Left ventricle myocardium inferior (tissue), 1 donor: ENCODE measurements around the gene KLRF1. TPM values are rescaled to one million over a fixed set of nuclear protein-coding genes. Genes with fewer than 3 reads are reported as not detected.

ENCODE experiments used
- DNase-seq: peaks from one replicate; pipeline ENCODE4 v3.0.0-alpha.2; 2020
- H3K27ac ChIP-seq: fragments of 200-600 bp; replicated peaks from 2 replicates; pipeline ENCODE4 v1.8.0; 2021
- H3K27me3 ChIP-seq: fragments of 200-600 bp; 2 replicates; pipeline ENCODE4 v1.8.0; 2021; ENCODE audit warnings: low read depth
- H3K36me3 ChIP-seq: fragments of 200-600 bp; 2 replicates; pipeline ENCODE4 v1.8.0; 2021
- H3K4me1 ChIP-seq: fragments of 200-600 bp; 2 replicates; pipeline ENCODE4 v1.8.0; 2021
- H3K4me3 ChIP-seq: fragments of 200-600 bp; 2 replicates; pipeline ENCODE4 v1.8.0; 2021; ENCODE audit warnings: mild to moderate bottlenecking, moderate library complexity
- H3K9me3 ChIP-seq: fragments of 200-600 bp; replicated peaks from 2 replicates; pipeline ENCODE4 v1.8.0; 2021
- intact Hi-C: fragments of 100-400 bp; cut with micrococcal nuclease; formaldehyde crosslinking; loops from one replicate; pipeline ENCODE4 v1.11.0; 2022
- total RNA-seq: library from RNA; stranded (reverse); fragmentation: NEBNext Ultra II Directional; extraction: Animal tissue kit (Norgen Biotek cat#: 25700); gene quantifications from one replicate; pipeline ENCODE4 v1.2.1, GENCODE V29; 2021
- TF ChIP-seq, protein P1 (sequence below): fragments of 200-600 bp; IDR thresholded peaks from 2 replicates; pipeline ENCODE4 v1.8.0; 2021; ENCODE audit warnings: antibody characterized with exemption, mild to moderate bottlenecking, borderline replicate concordance
- donor health status: DM: no; HTN: yes; CAD: no; lungs with severe emphysema.

The KLRF1 gene
- total RNA-seq, 1 donor from 2014 or later = not detected

DNA sequence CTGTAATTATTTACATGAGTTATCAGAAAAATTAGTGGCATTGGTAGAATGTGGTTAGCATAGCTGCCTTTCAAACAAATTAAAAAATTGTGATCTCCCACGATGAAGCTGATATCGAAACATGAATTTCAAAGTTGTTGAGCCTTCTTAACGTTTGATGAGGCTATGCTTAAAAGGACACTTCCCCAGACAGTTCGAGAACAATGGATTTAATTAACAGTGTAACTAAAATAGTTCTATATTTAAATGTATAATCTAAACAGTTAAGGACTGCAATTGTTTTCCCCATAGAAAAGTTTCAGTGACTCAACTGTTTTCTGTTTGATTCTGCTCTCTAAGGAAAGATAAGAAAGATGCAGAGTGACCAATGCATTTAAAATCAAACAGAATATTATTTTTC is 40.2 kb downstream of the KLRF1 start:
- DNase-seq = no peak
- no peaks in the 10 kb centered on the region for H3K27me3 ChIP-seq
- peaks cover 22% of the 10 kb centered on the region for H3K9me3 ChIP-seq
- H3K27ac ChIP-seq = peak overlapping the region; percentile 89
- H3K4me1 ChIP-seq = peaks cover 5% of the 10 kb centered on the region
- TF ChIP-seq, protein P1, sequence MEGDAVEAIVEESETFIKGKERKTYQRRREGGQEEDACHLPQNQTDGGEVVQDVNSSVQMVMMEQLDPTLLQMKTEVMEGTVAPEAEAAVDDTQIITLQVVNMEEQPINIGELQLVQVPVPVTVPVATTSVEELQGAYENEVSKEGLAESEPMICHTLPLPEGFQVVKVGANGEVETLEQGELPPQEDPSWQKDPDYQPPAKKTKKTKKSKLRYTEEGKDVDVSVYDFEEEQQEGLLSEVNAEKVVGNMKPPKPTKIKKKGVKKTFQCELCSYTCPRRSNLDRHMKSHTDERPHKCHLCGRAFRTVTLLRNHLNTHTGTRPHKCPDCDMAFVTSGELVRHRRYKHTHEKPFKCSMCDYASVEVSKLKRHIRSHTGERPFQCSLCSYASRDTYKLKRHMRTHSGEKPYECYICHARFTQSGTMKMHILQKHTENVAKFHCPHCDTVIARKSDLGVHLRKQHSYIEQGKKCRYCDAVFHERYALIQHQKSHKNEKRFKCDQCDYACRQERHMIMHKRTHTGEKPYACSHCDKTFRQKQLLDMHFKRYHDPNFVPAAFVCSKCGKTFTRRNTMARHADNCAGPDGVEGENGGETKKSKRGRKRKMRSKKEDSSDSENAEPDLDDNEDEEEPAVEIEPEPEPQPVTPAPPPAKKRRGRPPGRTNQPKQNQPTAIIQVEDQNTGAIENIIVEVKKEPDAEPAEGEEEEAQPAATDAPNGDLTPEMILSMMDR = no peak
- H3K4me3 ChIP-seq = peak overlapping the region; percentile 63
- H3K36me3 ChIP-seq = no peaks in the 10 kb centered on the region
- intact Hi-C loops = no loop called here

GRCh38 chr12:9868311-9868801 is 41.1 kb downstream of the KLRF1 start:
- Histone ChIP-seq H3K36me3 (no peaks in the 10 kb centered on the region), H3K27ac (peak overlapping the region; percentile 89), H3K9me3 (peaks cover 14% of the 10 kb centered on the region), H3K4me3 (peak overlapping the region; percentile 63), H3K4me1 (peaks cover 5% of the 10 kb centered on the region), H3K27me3 (no peaks in the 10 kb centered on the region)
- intact Hi-C loops = no loop called here
- TF ChIP-seq, protein P1 = no peak
- DNase-seq = no peak

GRCh38 chr12:9868951-9869306 is 41.6 kb downstream of the KLRF1 start:
- H3K36me3 ChIP-seq = no peaks in the 10 kb centered on the region
- H3K4me1 ChIP-seq = peaks cover 5% of the 10 kb centered on the region
- intact Hi-C loops = no loop called here
- H3K27me3 ChIP-seq = no peaks in the 10 kb centered on the region
- H3K9me3 ChIP-seq = peaks cover 9% of the 10 kb centered on the region
- H3K27ac ChIP-seq = peak overlapping the region; percentile 89
- H3K4me3 ChIP-seq = peak overlapping the region; percentile 63
- DNase-seq = no peak
- TF ChIP-seq, protein P1 = no peak

DNA sequence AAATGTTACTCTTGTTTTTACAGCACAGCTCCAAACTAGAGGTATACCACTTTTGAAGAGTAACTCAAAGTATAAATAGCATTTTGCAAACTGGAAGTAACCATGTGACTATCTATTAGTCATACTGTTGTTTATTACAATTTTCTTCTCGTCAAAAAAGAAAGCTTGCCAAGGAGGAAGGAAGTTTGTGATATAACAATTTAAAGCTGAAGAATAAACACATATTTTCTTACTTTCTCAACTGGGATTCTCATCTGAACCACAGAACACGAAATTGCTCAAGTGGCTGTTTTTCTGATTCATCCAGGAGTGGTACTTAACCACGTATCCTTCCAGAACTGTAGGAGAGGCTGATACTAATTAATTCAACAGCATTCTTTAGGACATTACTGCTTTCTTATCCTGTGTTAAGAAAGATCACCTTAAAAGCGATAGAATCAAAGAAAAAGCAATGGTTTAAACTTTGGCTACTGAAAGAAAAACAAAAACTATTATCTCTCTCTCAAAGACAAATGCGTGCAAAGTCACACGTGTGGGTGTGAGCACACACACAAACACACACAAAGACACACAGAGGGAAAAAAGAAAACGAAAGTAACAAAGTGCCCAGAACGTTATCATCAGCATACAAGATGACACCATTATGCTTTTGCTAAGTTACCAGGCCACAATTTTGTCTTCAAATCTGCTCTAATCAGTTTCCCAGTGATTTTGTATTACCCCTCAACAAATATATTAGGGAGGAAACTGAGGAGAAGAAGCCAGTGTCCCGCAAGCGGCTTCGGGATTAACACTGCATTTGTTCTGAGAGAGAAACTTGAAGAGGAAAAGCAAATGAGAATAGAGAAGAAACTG is 42.3 kb downstream of the KLRF1 start, which contains the start of gene CLEC2B:
TSS of gene CLEC2B (minus strand) at position 48 of the 855 bp plus-strand sequence.
- Histone ChIP-seq H3K36me3 (no peaks in the 10 kb centered on the region), H3K4me3 (peak within 1 kb of the TSS; percentile 63), H3K27me3 (no peaks in the 10 kb centered on the region), H3K9me3 (peaks cover 3% of the 10 kb centered on the region), H3K27ac (peak within 1 kb of the TSS; percentile 89), H3K4me1 (peaks cover 5% of the 10 kb centered on the region)
- intact Hi-C loops = no loop called here
- TF ChIP-seq, protein P1 = no peak
- no peak for DNase-seq

GRCh38 chr12:9870286-9870866 is 43.1 kb downstream of the KLRF1 start:
- Histone ChIP-seq H3K27me3 (no peaks in the 10 kb centered on the region), H3K36me3 (no peaks in the 10 kb centered on the region), H3K9me3 (no peaks in the 10 kb centered on the region), H3K27ac (peak overlapping the region; percentile 89), H3K4me3 (peak overlapping the region; percentile 63), H3K4me1 (peaks cover 5% of the 10 kb centered on the region)
- TF ChIP-seq, protein P1 = no peak
- DNase-seq = no peak
- intact Hi-C loops = no loop called here
